Measurements from ENCODE around the gene SLC25A33. TPM values are rescaled to one million over a fixed set of nuclear protein-coding genes. Genes with fewer than 3 reads are reported as not detected.

Gene SLC25A33
- total and polyA plus RNA-seq, 4 experiments from 2014 or later: 2.5 to 5.4 (median 3.6) TPM

- peak overlapping the region; percentile 51 to 95 (median 83) for H3K27ac Mint-ChIP-seq
- no peaks in the 10 kb centered on the region for H3K36me3 ChIP-seq (ENCODE audit: insufficient read depth, low read length)
- H3K4me3 Mint-ChIP-seq: peak overlapping the region; percentile 82 to 96 (median 87)
- H3K27me3 Mint-ChIP-seq: peaks cover 2 to 4% of the 10 kb centered on the region in 2 donors
- CTCF ChIA-PET (ENCODE audit: partially characterized antibody): interaction anchor here (0.7 to 7.8 kb wide), 36 partner anchors 8 to 866 kb away, joined by 3 to 219 read pairs (median 7); partner anchors contain the start of gene PIK3CD
- no peaks in the 10 kb centered on the region for H3K9me3 ChIP-seq (ENCODE audit: control insufficient read depth in 1 of 2, low read length in 2 of 2)
- H3K4me1 Mint-ChIP-seq: peaks cover 22 to 59% (median 33%) of the 10 kb centered on the region in 4 donors
- H3K4me1 ChIP-seq (ENCODE audit: insufficient read depth, low read length): peaks cover 51% of the 10 kb centered on the region
- POLR2A ChIA-PET (ENCODE audit: partially characterized antibody): interaction anchor here (0.7 to 21.8 kb wide), 14 partner anchors 9 to 242 kb away, joined by 3 to 658 read pairs (median 8); partner anchors contain the start of gene PIK3CD
- peaks cover 4 to 13% of the 10 kb centered on the region in 2 donors for H3K36me3 Mint-ChIP-seq
- peak in 4 of 5 donors; percentile 14 to 62 (median 24) for DNase-seq
- peaks cover 0 to 2% (median 0%) of the 10 kb centered on the region in 8 donors for H3K9me3 Mint-ChIP-seq
- H3K27ac ChIP-seq (ENCODE audit: low read depth, low read length): no peak overlapping the region
- H3K27me3 ChIP-seq (ENCODE audit: insufficient read depth, low read length): no peaks in the 10 kb centered on the region
- peak overlapping the region; percentile 54 to 72 for H3K4me3 ChIP-seq (ENCODE audit: low read length in 2 of 2)
- intact Hi-C loops (cut with micrococcal nuclease): loop anchor here (2.0 to 5.0 kb wide), 4 partner anchors 41 to 803 kb away; partner anchors contain the start of genes LZIC, NMNAT1 and UBE4B
These were observed 86.9 kb downstream of the SLC25A33 start for GRCh38 chr1:9626201-9626608.

- no peaks in the 10 kb centered on the region for H3K9me3 ChIP-seq (ENCODE audit: control insufficient read depth in 1 of 2, low read length in 2 of 2)
- no peaks in the 10 kb centered on the region for H3K36me3 ChIP-seq (ENCODE audit: insufficient read depth, low read length)
- Mint-ChIP-seq H3K4me3 (peak overlapping the region; percentile 87 to 96 (median 92)), H3K36me3 (peaks cover 7 to 22% of the 10 kb centered on the region in 2 donors), H3K27ac (peak overlapping the region; percentile 81 to 98 (median 94)), H3K27me3 (no peaks in the 10 kb centered on the region), H3K4me1 (peaks cover 29 to 82% (median 49%) of the 10 kb centered on the region in 4 donors), H3K9me3 (peaks cover 0 to 2% (median 0%) of the 10 kb centered on the region in 8 donors)
- POLR2A ChIA-PET (ENCODE audit: partially characterized antibody): interaction anchor here (0.6 to 21.8 kb wide), 28 partner anchors 9 to 750 kb away, joined by 3 to 658 read pairs (median 4); partner anchors contain the start of genes CLSTN1, CTNNBIP1, ENO1 and LZIC
- H3K4me3 ChIP-seq (ENCODE audit: low read length in 2 of 2): peak overlapping the region; percentile 69 to 95
- intact Hi-C loops (cut with micrococcal nuclease): loop anchor here (1.0 to 5.0 kb wide), 6 partner anchors 24 to 314 kb away; partner anchors contain the start of genes CLSTN1, LZIC, NMNAT1 and TMEM201
- H3K27me3 ChIP-seq (ENCODE audit: insufficient read depth, low read length): no peaks in the 10 kb centered on the region
- peak; percentile 66 to 85 (median 71) for DNase-seq
- CTCF ChIA-PET (ENCODE audit: partially characterized antibody): interaction anchor here (0.7 to 7.8 kb wide), 14 partner anchors 14 to 240 kb away, joined by 3 to 219 read pairs (median 10); partner anchors contain the start of gene PIK3CD
- peaks cover 74% of the 10 kb centered on the region for H3K4me1 ChIP-seq (ENCODE audit: insufficient read depth, low read length)
- H3K27ac ChIP-seq (ENCODE audit: low read depth, low read length): peak overlapping the region; percentile 75
These were observed 89.5 kb downstream of the SLC25A33 start for GRCh38 chr1:9628541-9629444.

- Histone ChIP-seq H3K27me3 (ENCODE audit: insufficient read depth, low read length) (no peaks in the 10 kb centered on the region), H3K4me3 (ENCODE audit: low read length in 2 of 2) (peak overlapping the region; percentile 95), H3K4me1 (ENCODE audit: insufficient read depth, low read length) (peaks cover 78% of the 10 kb centered on the region), H3K36me3 (ENCODE audit: insufficient read depth, low read length) (no peaks in the 10 kb centered on the region), H3K9me3 (ENCODE audit: control insufficient read depth in 1 of 2, low read length in 2 of 2) (no peaks in the 10 kb centered on the region), H3K27ac (ENCODE audit: low read depth, low read length) (peak overlapping the region; percentile 75)
- Mint-ChIP-seq H3K27ac (peak overlapping the region; percentile 81 to 98 (median 88)), H3K4me1 (peaks cover 29 to 85% (median 52%) of the 10 kb centered on the region in 4 donors), H3K36me3 (peaks cover 13 to 27% of the 10 kb centered on the region in 2 donors), H3K4me3 (peak overlapping the region; percentile 87 to 96 (median 92)), H3K27me3 (no peaks in the 10 kb centered on the region), H3K9me3 (peaks cover 0 to 2% (median 0%) of the 10 kb centered on the region in 8 donors)
- intact Hi-C loops (cut with micrococcal nuclease): loop anchor here (1.0 to 5.0 kb wide), 6 partner anchors 23 to 313 kb away; partner anchors contain the start of genes CLSTN1, LZIC, NMNAT1 and TMEM201
- POLR2A ChIA-PET (ENCODE audit: partially characterized antibody): interaction anchor here (0.6 to 21.8 kb wide), 26 partner anchors 8 to 751 kb away, joined by 3 to 658 read pairs (median 6); partner anchors contain the start of genes CLSTN1, CTNNBIP1, ENO1 and LZIC
- CTCF ChIA-PET (ENCODE audit: partially characterized antibody): interaction anchor here (0.7 to 7.8 kb wide), 10 partner anchors 13 to 239 kb away, joined by 3 to 219 read pairs (median 18); partner anchors contain the start of gene PIK3CD
- DNase-seq: peak; percentile 73 to 82 (median 78)
These were observed 90.4 kb downstream of the SLC25A33 start for GRCh38 chr1:9629445-9630201.

GRCh38 chr1:9630331-9631111 is 91.3 kb downstream of the SLC25A33 start:
- peaks cover 36 to 94% (median 60%) of the 10 kb centered on the region in 4 donors for H3K4me1 Mint-ChIP-seq
- peaks cover 7% of the 10 kb centered on the region for H3K36me3 ChIP-seq (ENCODE audit: insufficient read depth, low read length)
- H3K4me3 ChIP-seq (ENCODE audit: low read length in 2 of 2): peak overlapping the region; percentile 95
- peak overlapping the region; percentile 81 to 98 (median 88) for H3K27ac Mint-ChIP-seq
- peak overlapping the region; percentile 75 for H3K27ac ChIP-seq (ENCODE audit: low read depth, low read length)
- H3K4me1 ChIP-seq (ENCODE audit: insufficient read depth, low read length): peaks cover 87% of the 10 kb centered on the region
- intact Hi-C loops (cut with micrococcal nuclease): no loop called here
- H3K9me3 ChIP-seq (ENCODE audit: control insufficient read depth in 1 of 2, low read length in 2 of 2): no peaks in the 10 kb centered on the region
- H3K36me3 Mint-ChIP-seq: peaks cover 19 to 34% of the 10 kb centered on the region in 2 donors
- H3K9me3 Mint-ChIP-seq: peaks cover 0 to 2% (median 0%) of the 10 kb centered on the region in 8 donors
- peak; percentile 35 to 47 (median 42) for DNase-seq
- POLR2A ChIA-PET (ENCODE audit: partially characterized antibody): interaction anchor here (0.8 to 21.8 kb wide), 14 partner anchors 13 to 193 kb away, joined by 3 to 658 read pairs (median 8); partner anchors contain the start of genes CLSTN1 and PIK3CD
- CTCF ChIA-PET (ENCODE audit: partially characterized antibody): interaction anchor here (0.6 to 7.8 kb wide), 12 partner anchors 13 to 238 kb away, joined by 3 to 219 read pairs (median 4); partner anchors contain the start of gene PIK3CD
- H3K27me3 Mint-ChIP-seq: no peaks in the 10 kb centered on the region
- peak overlapping the region; percentile 87 to 96 (median 92) for H3K4me3 Mint-ChIP-seq
- no peaks in the 10 kb centered on the region for H3K27me3 ChIP-seq (ENCODE audit: insufficient read depth, low read length)

- Mint-ChIP-seq H3K27ac (peak overlapping the region in 5 of 7 donors; percentile 48 to 88 (median 55)), H3K4me1 (peaks cover 34 to 86% (median 60%) of the 10 kb centered on the region in 4 donors), H3K27me3 (no peaks in the 10 kb centered on the region), H3K36me3 (peaks cover 23 to 37% of the 10 kb centered on the region in 2 donors), H3K4me3 (peak overlapping the region; percentile 87 to 96 (median 92)), H3K9me3 (peaks cover 0 to 2% (median 0%) of the 10 kb centered on the region in 8 donors)
- Histone ChIP-seq H3K9me3 (ENCODE audit: control insufficient read depth in 1 of 2, low read length in 2 of 2) (no peaks in the 10 kb centered on the region), H3K36me3 (ENCODE audit: insufficient read depth, low read length) (peaks cover 11% of the 10 kb centered on the region), H3K27ac (ENCODE audit: low read depth, low read length) (no peak overlapping the region), H3K4me1 (ENCODE audit: insufficient read depth, low read length) (peaks cover 82% of the 10 kb centered on the region), H3K4me3 (ENCODE audit: low read length in 2 of 2) (no peak overlapping the region), H3K27me3 (ENCODE audit: insufficient read depth, low read length) (no peaks in the 10 kb centered on the region)
- ChIA-PET CTCF (ENCODE audit: partially characterized antibody) (interaction anchor here (1.0 to 7.8 kb wide), 6 partner anchors 11 to 236 kb away, joined by 3 to 219 read pairs (median 26); partner anchors contain the start of gene PIK3CD), POLR2A (ENCODE audit: partially characterized antibody) (interaction anchor here (0.6 to 21.8 kb wide), 8 partner anchors 12 to 1573 kb away, joined by 3 to 658 read pairs (median 20); partner anchors contain the start of gene PIK3CD)
- intact Hi-C loops (cut with micrococcal nuclease): no loop called here
- DNase-seq: no peak
These were observed 92.3 kb downstream of the SLC25A33 start for GRCh38 chr1:9631613-9632012.
